Measurements from ENCODE around the gene PDE6B. TPM values are rescaled to one million over a fixed set of nuclear protein-coding genes. Genes with fewer than 3 reads are reported as not detected.

Gene PDE6B
- total and polyA plus RNA-seq, 2 of the 13 experiments (the other 11 are each of a cell fraction or from before 2014, with no cell fraction given) = 0.38 to 0.40 TPM

- 0 out of 2 replicates have a peak, but pooled peaks have one; percentile 58 for TF ChIP-seq GTF3A (CRISPR knock-in tag; conservative IDR thresholded peaks at IDR 0.05)
Measured at GRCh38 chr4:578451-579443, 46.6 kb upstream of the PDE6B start (continued).

GRCh38 chr4:579543-580175, 45.7 kb upstream of the PDE6B start:
- Histone ChIP-seq H4K20me1 (ENCODE audit: insufficient read depth, low read length) (no peaks in the 10 kb centered on the region), H3K4me2 (ENCODE audit: low read depth, low read length) (peak overlapping the region; percentile 71), H3K36me3 (replicated peaks in 1 of 2; ENCODE audit: control insufficient read depth in 1 of 2, insufficient read depth in 2 of 2, low read length in 2 of 2) (no peaks in the 10 kb centered on the region), H3K79me2 (ENCODE audit: insufficient read depth, low read length) (no peaks in the 10 kb centered on the region), H3K9me3 (ENCODE audit: low read length) (peaks cover 16% of the 10 kb centered on the region), H3K4me1 (ENCODE audit: insufficient read depth, low read length) (peaks cover 63% of the 10 kb centered on the region), H3K9ac (ENCODE audit: insufficient read depth, low read depth, low read length) (no peak overlapping the region; the same call in 1 of the 2 replicates), H3K4me3 (replicated peaks in 1 of 3; ENCODE audit: insufficient read depth in 1 of 3, low read depth in 2 of 3, low read length in 3 of 3) (peak overlapping the region in 1 of 3 experiments; percentile 50; a peak in 2 of 6 replicates), H2AFZ (ENCODE audit: low read length) (no peak overlapping the region), H3K27me3 (ENCODE audit: control insufficient read depth in 1 of 2, insufficient read depth in 2 of 2, low read length in 2 of 2) (peaks cover 11 to 32% of the 10 kb centered on the region in 2 experiments), H3K27ac (ENCODE audit: extremely low read length, insufficient read depth, low read length) (no peak overlapping the region)
- intact Hi-C loops (cut with micrococcal nuclease; ENCODE audit: unreplicated experiment) (no loop called here), in situ Hi-C loops (cut with HindIII; ENCODE audit: extremely low pct_ligation_motif_present, low pct_unique_long_range_greater_than_20kb) (no loop called here)
- ATAC-seq (peak; percentile 31), FAIRE-seq (no peak), DNase-seq (ENCODE audit: low spot score) (no peak)
- ChIA-PET POLR2A (no interaction called here), CTCF (ENCODE audit: low intra/inter-chr PET ratio, low total read pairs) (no interaction called here)
- WGBS (ENCODE audit: low lambda C conversion rate) = 25% methylated on average over 9 of the region's 11 CpGs
- no TSS peak for BruUV-seq (replicated peaks)
- TF ChIP-seq ZNF782 (CRISPR knock-in tag; IDR thresholded peaks at IDR 0.05; ENCODE audit: borderline replicate concordance) = no peak
- TF ChIP-seq ZNF598 (CRISPR knock-in tag; IDR thresholded peaks at IDR 0.05; ENCODE audit: borderline replicate concordance) = 0 out of 2 replicates have a peak, but pooled peaks have one; percentile 2
